Retina (tissue), 1 donor: ENCODE results near the gene TIPARP.
"Not testable (repeated sequence)": the region's sequence is repeated elsewhere in the genome, so short reads cannot be mapped to it uniquely, and the experiment has no call there.

Source experiments
- DNase-seq: peaks from one replicate; pipeline ENCODE4 v3.0.0-alpha.2; 2016

Gene TIPARP

GRCh38 chr3:156676768-156677479, 2.5 kb downstream of the TIPARP start:
- DNase-seq: no peak

- DNase-seq: no peak
Measured at GRCh38 chr3:156677536-156677935, 3.1 kb downstream of the TIPARP start.

GRCh38 chr3:156678197-156678596, 3.8 kb downstream of the TIPARP start:
- no peak for DNase-seq

GRCh38 chr3:156680243-156680914, 6.0 kb downstream of the TIPARP start:
- no peak for DNase-seq

- DNase-seq: no peak
Measured at GRCh38 chr3:156681002-156681401, 6.6 kb downstream of the TIPARP start.

- DNase-seq: no peak
Measured at GRCh38 chr3:156682501-156682900, 8.1 kb downstream of the TIPARP start.

GRCh38 chr3:156682963-156683362, 8.6 kb downstream of the TIPARP start:
- no peak for DNase-seq

- no peak for DNase-seq
Measured at GRCh38 chr3:156685198-156685597, 10.8 kb downstream of the TIPARP start.

- DNase-seq: no peak
Measured at GRCh38 chr3:156685752-156686151, 11.4 kb downstream of the TIPARP start.

- DNase-seq: no peak
Measured at GRCh38 chr3:156687023-156687422, 12.6 kb downstream of the TIPARP start.

- no peak for DNase-seq
Measured at GRCh38 chr3:156688632-156689452, 14.5 kb downstream of the TIPARP start.

GRCh38 chr3:156689608-156690007, 15.2 kb downstream of the TIPARP start:
- no peak for DNase-seq

GRCh38 chr3:156691920-156692319, 17.5 kb downstream of the TIPARP start:
- no peak for DNase-seq

- no peak for DNase-seq
Measured at GRCh38 chr3:156693166-156693565, 18.8 kb downstream of the TIPARP start.

GRCh38 chr3:156694536-156694935, 20.1 kb downstream of the TIPARP start:
- DNase-seq: no peak

- no peak for DNase-seq
Measured at GRCh38 chr3:156702367-156702766, 28.0 kb downstream of the TIPARP start.

GRCh38 chr3:156704370-156705036, 30.1 kb downstream of the TIPARP start:
- DNase-seq: no peak

GRCh38 chr3:156705761-156706616, 31.6 kb downstream of the TIPARP start:
- no peak for DNase-seq

GRCh38 chr3:156707588-156707987, 33.2 kb downstream of the TIPARP start:
- no peak for DNase-seq

GRCh38 chr3:156710429-156710828, 36.0 kb downstream of the TIPARP start:
- DNase-seq: no peak

- DNase-seq: no peak
Measured at GRCh38 chr3:156711113-156711512, 36.7 kb downstream of the TIPARP start.

- DNase-seq: not testable (repeated sequence)
Measured at GRCh38 chr3:156711944-156712343, 37.6 kb downstream of the TIPARP start.
